ENCODE results near the gene JAG2.

The JAG2 gene

GRCh38 chr14:105142651-105143450, 25.7 kb downstream of the JAG2 start:
- DNase-seq (ENCODE audit: low read depth, low spot score), result no peak
- no peak overlapping the region for H3K27ac ChIP-seq

- DNase-seq (ENCODE audit: low read depth, low spot score), result no peak
- no peak overlapping the region for H3K27ac ChIP-seq
Observed at GRCh38 chr14:105141486-105142281, 26.9 kb downstream of the JAG2 start.

- H3K27ac ChIP-seq, result no peak overlapping the region
- no peak for DNase-seq (ENCODE audit: low read depth, low spot score)
Observed at GRCh38 chr14:105141026-105141425, 27.6 kb downstream of the JAG2 start.

- no peak for DNase-seq (ENCODE audit: low read depth, low spot score)
- H3K27ac ChIP-seq, result no peak overlapping the region
Observed at GRCh38 chr14:105140581-105140980, 28.0 kb downstream of the JAG2 start.

GRCh38 chr14:105139831-105140239, 28.7 kb downstream of the JAG2 start:
- no peak overlapping the region for H3K27ac ChIP-seq
- no peak for DNase-seq (ENCODE audit: low read depth, low spot score)

GRCh38 chr14:105139212-105139825, 29.3 kb downstream of the JAG2 start:
- no peak for DNase-seq (ENCODE audit: low read depth, low spot score)

GRCh38 chr14:105138551-105139111, 29.9 kb downstream of the JAG2 start:
- no peak overlapping the region for H3K27ac ChIP-seq
- no peak for DNase-seq (ENCODE audit: low read depth, low spot score)

More at GRCh38 chr14:105139212-105139825, 29.3 kb downstream of the JAG2 start:
- no peak overlapping the region for H3K27ac ChIP-seq

GRCh38 chr14:105138021-105138541, 30.5 kb downstream of the JAG2 start:
- no peak overlapping the region for H3K27ac ChIP-seq
- DNase-seq (ENCODE audit: low read depth, low spot score), result no peak

- no peak for DNase-seq (ENCODE audit: low read depth, low spot score)
- no peak overlapping the region for H3K27ac ChIP-seq
Observed at GRCh38 chr14:105137481-105138020, 31.0 kb downstream of the JAG2 start.

- H3K27ac ChIP-seq, result no peak overlapping the region
- DNase-seq (ENCODE audit: low read depth, low spot score), result no peak
Observed at GRCh38 chr14:105136401-105137322, 31.9 kb downstream of the JAG2 start.

GRCh38 chr14:105135700-105136395, 32.7 kb downstream of the JAG2 start:
- DNase-seq (ENCODE audit: low read depth, low spot score), result no peak

GRCh38 chr14:105132921-105133654, 35.5 kb downstream of the JAG2 start:
- no peak for DNase-seq (ENCODE audit: low read depth, low spot score)
- H3K27ac ChIP-seq, result no peak overlapping the region

More at GRCh38 chr14:105135700-105136395, 32.7 kb downstream of the JAG2 start:
- no peak overlapping the region for H3K27ac ChIP-seq

- no peak overlapping the region for H3K27ac ChIP-seq
- no peak for DNase-seq (ENCODE audit: low read depth, low spot score)
Observed at GRCh38 chr14:105131241-105131640, 37.3 kb downstream of the JAG2 start.

- no peak for DNase-seq (ENCODE audit: low read depth, low spot score)
- no peak overlapping the region for H3K27ac ChIP-seq
Observed at GRCh38 chr14:105128059-105128458, 40.5 kb downstream of the JAG2 start.

GRCh38 chr14:105126981-105127329, 41.6 kb downstream of the JAG2 start:
- DNase-seq (ENCODE audit: low read depth, low spot score), result no peak
- H3K27ac ChIP-seq, result no peak overlapping the region

- no peak overlapping the region for H3K27ac ChIP-seq
- DNase-seq (ENCODE audit: low read depth, low spot score), result no peak
Observed at GRCh38 chr14:105126126-105126980, 42.2 kb downstream of the JAG2 start.

- no peak overlapping the region for H3K27ac ChIP-seq
- DNase-seq (ENCODE audit: low read depth, low spot score), result no peak
Observed at GRCh38 chr14:105124823-105125222, 43.8 kb downstream of the JAG2 start.

All from epithelial cell of prostate (primary cell).